ENCODE measurements around the gene LTBP1. TPM values are rescaled to one million over a fixed set of nuclear protein-coding genes. Genes with fewer than 3 reads are reported as not detected.

The LTBP1 gene
- total and polyA plus RNA-seq, 2 donors, result 97.7 to 175 TPM

DNA sequence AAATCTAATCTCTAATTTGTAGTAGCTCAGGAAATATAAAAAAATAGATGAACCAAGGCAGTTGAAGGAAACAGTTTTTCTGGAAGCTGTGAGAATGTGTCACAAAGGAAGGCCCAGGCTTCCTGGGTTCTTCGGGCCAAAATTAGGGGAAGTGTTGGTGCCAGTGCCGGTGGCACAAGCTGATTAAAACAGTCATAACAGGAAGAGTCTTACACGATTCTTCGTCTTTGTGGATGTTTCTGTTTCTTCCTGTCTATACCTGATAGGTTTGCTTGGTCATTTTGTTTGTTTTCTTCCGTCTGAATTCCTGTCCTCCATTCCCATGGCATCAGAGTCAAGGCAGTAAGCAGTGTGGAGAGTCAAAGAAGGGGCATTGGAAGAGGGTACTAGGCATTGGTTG is 294.3 kb downstream of the LTBP1 start:
- WGBS, result 72% methylated on average over 5 of the region's 5 CpGs
- no peaks in the 10 kb centered on the region for H3K36me3 ChIP-seq (ENCODE audit: insufficient read depth)
- DNase-seq (ENCODE audit: extremely low spot score), result no peak
- no peak overlapping the region for H3K27ac ChIP-seq (ENCODE audit: low read depth)
- no peak overlapping the region for H3K4me3 ChIP-seq (ENCODE audit: low read depth, low read length)
- no peaks in the 10 kb centered on the region for H3K4me1 ChIP-seq (ENCODE audit: insufficient read depth)

DNA sequence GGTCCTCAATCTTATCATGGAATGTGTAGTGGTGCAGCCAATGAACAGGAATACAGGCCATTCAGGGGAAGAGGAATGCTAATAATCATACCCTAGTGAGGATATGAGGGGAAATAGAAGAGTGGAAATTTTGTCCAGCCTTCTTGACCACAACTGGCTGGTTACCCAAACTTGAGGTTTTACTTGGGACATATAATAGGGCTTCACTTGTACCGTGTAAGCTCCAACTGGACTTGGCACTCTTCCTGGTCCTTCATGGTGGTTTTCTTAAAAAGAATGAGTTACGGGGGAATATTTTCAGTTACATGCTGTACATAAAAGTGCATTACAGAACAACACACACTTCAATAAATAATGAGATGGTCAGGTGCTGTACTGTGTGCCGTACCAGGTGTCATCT is 294.8 kb downstream of the LTBP1 start:
- Histone ChIP-seq H3K4me3 (ENCODE audit: low read depth, low read length) (no peak overlapping the region), H3K27ac (ENCODE audit: low read depth) (no peak overlapping the region), H3K36me3 (ENCODE audit: insufficient read depth) (no peaks in the 10 kb centered on the region), H3K4me1 (ENCODE audit: insufficient read depth) (no peaks in the 10 kb centered on the region)
- no peak for DNase-seq (ENCODE audit: extremely low spot score)
- WGBS, result 94% methylated on average over 3 of the region's 3 CpGs

DNA sequence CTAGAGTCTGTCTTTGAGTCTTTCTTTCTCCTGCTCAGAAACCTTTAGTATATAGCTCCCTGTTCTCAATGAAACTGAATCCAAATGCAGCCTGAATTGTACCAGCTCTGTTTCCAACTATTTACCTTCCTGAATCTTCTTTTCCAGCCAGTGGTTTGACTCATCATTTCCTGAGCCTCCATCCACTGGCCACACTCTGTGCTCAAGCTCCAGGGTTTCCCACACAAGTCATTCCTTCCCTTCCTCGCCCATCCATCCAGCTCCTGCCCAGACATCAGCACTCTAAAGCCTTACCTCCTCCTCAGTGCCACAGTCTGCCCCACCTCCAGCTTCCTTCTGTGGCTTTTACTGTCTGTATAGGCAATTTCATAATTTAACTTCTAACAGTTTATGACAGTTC is 296.1 kb downstream of the LTBP1 start:
- H3K4me1 ChIP-seq (ENCODE audit: insufficient read depth), result no peaks in the 10 kb centered on the region
- H3K4me3 ChIP-seq (ENCODE audit: low read depth, low read length), result no peak overlapping the region
- DNase-seq (ENCODE audit: extremely low spot score), result no peak
- 88% methylated on average over 1 of the region's 1 CpG for WGBS
- H3K36me3 ChIP-seq (ENCODE audit: insufficient read depth), result no peaks in the 10 kb centered on the region
- no peak overlapping the region for H3K27ac ChIP-seq (ENCODE audit: low read depth)

DNA sequence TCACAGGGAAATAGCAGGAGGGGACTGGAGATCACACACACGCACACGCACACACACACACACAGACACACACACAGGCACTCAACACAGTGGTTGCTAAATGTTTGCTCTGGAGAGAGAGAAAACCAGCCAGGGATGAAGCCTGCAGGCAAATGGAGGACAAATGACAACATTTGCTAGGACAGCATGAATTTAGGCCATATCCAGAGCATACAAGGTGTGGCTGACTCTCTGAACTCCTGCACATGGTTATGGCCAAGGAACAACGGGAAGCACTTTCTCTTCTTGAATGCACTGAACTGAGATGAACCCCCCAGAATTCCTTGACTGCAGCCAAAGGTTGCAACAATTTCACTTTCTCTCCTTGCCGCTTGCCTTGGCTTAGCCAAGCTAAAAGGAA is 299.7 kb downstream of the LTBP1 start:
- H3K36me3 ChIP-seq (ENCODE audit: insufficient read depth), result no peaks in the 10 kb centered on the region
- no peak overlapping the region for H3K4me3 ChIP-seq (ENCODE audit: low read depth, low read length)
- H3K27ac ChIP-seq (ENCODE audit: low read depth), result no peak overlapping the region
- whole genome bisulfite sequencing, result 96% methylated on average over 4 of the region's 4 CpGs
- DNase-seq (ENCODE audit: extremely low spot score), result no peak
- H3K4me1 ChIP-seq (ENCODE audit: insufficient read depth), result no peaks in the 10 kb centered on the region

DNA sequence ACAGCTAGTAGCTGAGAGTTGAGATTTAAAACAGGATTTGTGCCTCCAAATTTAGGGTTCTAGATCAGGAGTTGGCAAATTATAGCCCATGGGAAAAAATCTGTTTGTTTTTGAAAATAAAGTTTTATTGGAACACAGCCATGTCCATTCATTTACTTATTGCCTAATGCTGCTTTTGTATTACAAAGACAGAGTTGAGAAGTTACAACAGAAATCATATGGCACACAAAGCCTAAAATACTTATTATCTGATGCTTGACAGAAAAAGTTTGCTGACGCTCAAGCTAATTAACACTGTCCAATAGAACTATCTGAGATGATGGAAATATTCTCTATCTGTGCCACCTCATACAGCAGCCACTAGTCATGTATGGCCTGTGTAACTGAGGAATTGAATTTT is 300.6 kb downstream of the LTBP1 start:
- no peak for DNase-seq (ENCODE audit: extremely low spot score)
- no peak overlapping the region for H3K4me3 ChIP-seq (ENCODE audit: low read depth, low read length)
- no peak overlapping the region for H3K27ac ChIP-seq (ENCODE audit: low read depth)
- H3K4me1 ChIP-seq (ENCODE audit: insufficient read depth), result no peaks in the 10 kb centered on the region
- 97% methylated on average over 1 of the region's 1 CpG for WGBS
- no peaks in the 10 kb centered on the region for H3K36me3 ChIP-seq (ENCODE audit: insufficient read depth)

DNA sequence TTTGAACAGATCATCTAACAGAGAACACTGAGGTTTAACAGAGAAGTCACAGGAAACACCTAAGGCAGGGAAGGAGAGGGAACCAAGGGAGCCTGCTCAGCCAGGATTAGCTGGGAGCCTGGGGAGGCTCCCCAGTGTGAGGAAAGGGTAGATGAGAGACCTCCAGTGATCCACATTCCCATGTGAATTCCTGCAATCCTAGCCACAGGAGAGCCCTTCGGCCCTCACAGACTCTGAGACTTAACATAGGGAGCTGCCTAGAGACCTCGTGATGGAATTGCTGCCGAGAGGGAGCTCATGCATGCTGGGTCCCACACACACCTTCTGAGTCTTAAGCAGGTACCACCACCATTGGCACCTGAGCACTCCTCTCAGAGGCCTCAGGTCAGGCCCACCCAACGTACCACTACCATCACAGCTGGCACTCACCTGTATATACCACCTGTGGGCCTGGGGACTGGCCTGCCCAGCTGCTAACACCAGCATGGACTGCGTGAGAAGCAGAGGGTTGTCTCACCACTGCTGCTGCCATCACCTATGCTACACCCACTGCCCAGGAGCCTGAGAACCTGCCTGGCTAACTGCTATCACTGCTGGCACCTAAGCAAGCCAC is 303.8 kb downstream of the LTBP1 start:
- Histone ChIP-seq H3K27ac (ENCODE audit: low read depth) (no peak overlapping the region), H3K4me3 (ENCODE audit: low read depth, low read length) (no peak overlapping the region), H3K36me3 (ENCODE audit: insufficient read depth) (no peaks in the 10 kb centered on the region), H3K4me1 (ENCODE audit: insufficient read depth) (no peaks in the 10 kb centered on the region)
- WGBS, result 95% methylated on average over 5 of the region's 5 CpGs
- DNase-seq (ENCODE audit: extremely low spot score), result no peak

DNA sequence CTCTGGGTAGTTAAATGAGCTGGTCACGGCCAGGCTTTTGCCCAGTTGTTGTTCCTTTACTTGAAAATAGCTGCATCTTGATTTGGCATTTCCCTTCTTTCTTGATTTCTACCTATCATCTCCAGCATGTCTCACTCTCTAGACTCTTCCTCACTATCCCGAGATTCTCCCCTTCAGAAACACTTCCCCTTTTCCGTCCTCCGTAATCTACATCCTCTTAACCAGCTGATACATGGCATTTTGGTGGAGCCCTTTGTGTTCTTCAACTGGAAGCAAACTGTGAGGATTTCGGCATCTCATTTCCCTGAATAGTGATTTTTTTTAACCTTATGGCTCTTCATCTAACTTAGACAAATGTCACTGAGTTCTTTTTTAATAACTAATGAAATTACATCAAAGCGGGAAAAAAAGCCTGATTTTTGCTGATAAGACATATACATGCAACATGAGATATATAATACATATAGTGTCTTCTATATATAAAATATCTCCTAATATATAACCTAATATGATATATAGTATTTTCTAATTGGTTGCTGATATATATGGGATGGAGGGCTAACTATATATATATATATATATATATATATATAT is 309.5 kb downstream of the LTBP1 start:
- Histone ChIP-seq H3K4me1 (ENCODE audit: insufficient read depth) (no peaks in the 10 kb centered on the region), H3K27ac (ENCODE audit: low read depth) (no peak overlapping the region), H3K36me3 (ENCODE audit: insufficient read depth) (no peaks in the 10 kb centered on the region), H3K4me3 (ENCODE audit: low read depth, low read length) (no peak overlapping the region)
- no peak for DNase-seq (ENCODE audit: extremely low spot score)
- WGBS, result 89% methylated on average over 6 of the region's 6 CpGs

DNA sequence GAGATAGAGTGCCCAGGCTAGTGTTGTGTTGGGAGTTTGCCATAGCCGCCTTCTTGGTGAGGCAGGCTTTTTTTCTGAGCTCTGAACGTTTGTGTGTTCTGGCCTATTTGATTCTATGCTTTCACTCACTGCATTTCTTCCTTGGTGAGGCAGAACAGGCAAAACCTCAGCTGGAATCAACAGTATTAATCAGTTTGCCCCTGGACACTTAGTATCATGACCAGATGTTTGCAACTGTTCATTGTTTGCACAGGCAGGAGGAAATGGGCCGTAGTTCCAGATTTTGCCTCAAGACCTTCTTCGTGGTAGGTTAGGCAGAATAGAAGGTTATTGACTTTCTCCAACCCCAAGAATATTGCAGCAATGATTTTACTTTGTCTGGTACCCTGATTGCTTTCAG is 311.6 kb downstream of the LTBP1 start:
- no peak for DNase-seq (ENCODE audit: extremely low spot score)
- no peak overlapping the region for H3K27ac ChIP-seq (ENCODE audit: low read depth)
- no peaks in the 10 kb centered on the region for H3K4me1 ChIP-seq (ENCODE audit: insufficient read depth)
- no peak overlapping the region for H3K4me3 ChIP-seq (ENCODE audit: low read depth, low read length)
- H3K36me3 ChIP-seq (ENCODE audit: insufficient read depth), result no peaks in the 10 kb centered on the region
- 70% methylated on average over 4 of the region's 4 CpGs for WGBS

DNA sequence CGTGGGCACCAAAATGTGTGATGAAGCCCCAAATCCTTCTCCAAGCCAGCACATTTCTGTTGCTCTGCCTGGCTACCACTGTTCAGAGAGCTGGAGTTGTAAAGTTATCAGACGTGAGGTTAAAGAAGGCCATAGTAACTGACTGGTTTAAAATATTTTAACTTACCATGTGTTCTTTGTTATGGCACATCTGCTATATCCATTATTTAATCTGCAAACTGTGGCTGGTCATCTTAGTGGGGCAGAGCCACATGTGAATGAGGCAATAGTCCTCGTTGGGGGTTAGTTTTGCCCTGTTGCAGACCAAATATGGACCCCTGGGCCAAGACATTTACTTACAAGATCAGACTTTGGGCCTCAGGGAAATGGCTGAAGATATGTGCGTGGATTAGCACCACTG is 315.3 kb downstream of the LTBP1 start:
- no peak overlapping the region for H3K27ac ChIP-seq (ENCODE audit: low read depth)
- WGBS, result 93% methylated on average over 4 of the region's 4 CpGs
- DNase-seq (ENCODE audit: extremely low spot score), result no peak
- no peak overlapping the region for H3K4me3 ChIP-seq (ENCODE audit: low read depth, low read length)
- H3K4me1 ChIP-seq (ENCODE audit: insufficient read depth), result no peaks in the 10 kb centered on the region
- H3K36me3 ChIP-seq (ENCODE audit: insufficient read depth), result no peaks in the 10 kb centered on the region

DNA sequence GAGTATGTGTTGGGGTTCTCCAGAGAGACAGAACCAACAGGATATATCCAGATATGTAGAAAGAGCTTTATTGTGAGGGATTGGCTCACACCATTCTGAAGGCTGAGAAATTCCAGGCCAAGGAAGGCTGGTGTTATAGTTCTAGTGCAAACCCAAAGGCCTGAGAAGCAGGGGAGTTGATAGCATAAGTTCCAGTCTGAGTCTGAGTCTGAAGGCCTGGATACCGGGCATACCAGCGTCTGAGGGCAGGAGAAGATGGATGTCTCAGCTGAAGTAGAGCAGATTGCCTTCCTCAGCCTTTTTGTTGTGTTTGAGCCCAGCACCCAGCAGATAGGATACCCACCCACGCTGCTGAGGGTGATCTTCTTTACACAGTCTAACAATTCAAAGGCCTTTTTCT is 318.0 kb downstream of the LTBP1 start:
- no peaks in the 10 kb centered on the region for H3K4me1 ChIP-seq (ENCODE audit: insufficient read depth)
- no peaks in the 10 kb centered on the region for H3K36me3 ChIP-seq (ENCODE audit: insufficient read depth)
- WGBS, result 69% methylated on average over 3 of the region's 3 CpGs
- H3K27ac ChIP-seq (ENCODE audit: low read depth), result no peak overlapping the region
- DNase-seq (ENCODE audit: extremely low spot score), result no peak
- H3K4me3 ChIP-seq (ENCODE audit: low read depth, low read length), result no peak overlapping the region

DNA sequence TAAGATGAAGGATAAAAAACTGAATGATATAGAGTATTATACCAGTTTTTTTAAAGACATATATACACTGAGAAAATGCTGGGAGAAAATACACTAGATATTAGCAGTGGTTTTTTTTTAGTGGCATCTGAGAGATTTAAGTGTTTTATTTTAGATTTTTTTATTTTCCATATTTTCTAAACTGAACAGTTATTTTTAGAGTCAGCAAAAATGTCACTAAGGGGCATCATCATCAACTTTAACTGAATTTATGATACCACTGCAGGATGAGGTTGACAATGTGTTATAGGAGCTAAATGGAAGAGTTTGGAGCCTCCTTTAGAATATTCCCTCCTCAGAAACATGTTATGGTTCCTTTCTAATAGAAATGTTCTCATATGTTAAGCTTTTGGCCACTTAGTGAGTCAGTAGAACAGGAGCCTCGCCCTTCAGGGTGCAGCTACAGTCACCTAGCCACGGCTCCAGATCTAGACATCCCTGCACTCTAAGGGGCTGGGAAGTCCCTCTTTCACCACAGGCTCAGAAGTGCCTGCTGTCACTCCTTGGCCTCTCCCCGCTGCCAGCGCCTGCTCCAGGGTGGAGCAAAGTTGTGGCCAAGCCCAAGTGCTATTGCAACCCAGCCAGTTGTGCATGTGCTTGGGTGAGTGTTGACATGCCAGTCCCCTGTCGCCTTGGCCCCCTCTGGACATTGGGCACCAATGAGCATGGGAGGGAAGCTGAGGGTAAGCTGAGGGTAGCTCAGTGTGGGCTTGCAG is 319.0 kb downstream of the LTBP1 start:
- no peak for DNase-seq (ENCODE audit: extremely low spot score)
- H3K4me1 ChIP-seq (ENCODE audit: insufficient read depth), result no peaks in the 10 kb centered on the region
- H3K36me3 ChIP-seq (ENCODE audit: insufficient read depth), result no peaks in the 10 kb centered on the region
- no peak overlapping the region for H3K4me3 ChIP-seq (ENCODE audit: low read depth, low read length)
- no peak overlapping the region for H3K27ac ChIP-seq (ENCODE audit: low read depth)
- 97% methylated on average over 5 of the region's 5 CpGs for WGBS

DNA sequence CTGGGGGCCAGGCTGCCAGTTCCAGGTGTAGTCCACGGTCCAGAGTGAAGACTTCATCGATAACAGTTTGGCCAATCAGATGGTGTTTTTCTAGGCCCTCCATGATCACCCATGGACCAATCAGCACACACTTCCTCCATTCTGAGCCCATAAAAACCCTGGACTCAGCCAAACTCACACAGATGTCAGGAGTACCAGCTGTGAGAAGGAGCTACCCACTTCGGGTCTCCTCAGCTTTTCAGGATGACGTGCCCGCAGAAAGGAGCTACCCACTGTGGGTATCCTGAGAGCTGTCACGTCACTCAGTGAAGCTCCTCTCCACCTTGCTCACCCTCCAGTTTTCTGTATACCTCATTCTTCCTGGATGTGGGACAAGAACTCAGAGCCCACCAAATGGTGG is 319.7 kb downstream of the LTBP1 start:
- 98% methylated on average over 6 of the region's 6 CpGs for WGBS
- no peak overlapping the region for H3K4me3 ChIP-seq (ENCODE audit: low read depth, low read length)
- no peak overlapping the region for H3K27ac ChIP-seq (ENCODE audit: low read depth)
- no peaks in the 10 kb centered on the region for H3K4me1 ChIP-seq (ENCODE audit: insufficient read depth)
- H3K36me3 ChIP-seq (ENCODE audit: insufficient read depth), result no peaks in the 10 kb centered on the region
- no peak for DNase-seq (ENCODE audit: extremely low spot score)

DNA sequence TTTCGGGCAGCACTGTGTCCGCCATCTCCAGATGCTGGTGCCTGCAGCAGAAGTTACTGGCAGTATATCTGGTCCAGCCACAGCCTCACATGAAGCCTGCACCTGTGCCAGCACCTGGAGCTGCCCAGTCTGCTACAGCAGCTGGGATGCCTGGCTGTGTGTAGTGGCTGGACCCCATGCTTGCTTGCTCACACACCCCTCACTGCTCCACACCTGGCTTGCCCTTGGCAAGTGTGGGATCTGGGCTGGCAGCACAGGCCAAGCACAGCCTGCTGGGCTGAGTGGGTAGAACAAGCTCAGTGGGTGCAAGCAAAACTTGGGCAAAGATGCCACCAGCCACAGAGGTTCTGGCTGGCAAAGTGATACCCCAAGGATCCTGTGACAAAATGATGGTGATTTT is 320.3 kb downstream of the LTBP1 start:
- Histone ChIP-seq H3K4me3 (ENCODE audit: low read depth, low read length) (no peak overlapping the region), H3K36me3 (ENCODE audit: insufficient read depth) (no peaks in the 10 kb centered on the region), H3K4me1 (ENCODE audit: insufficient read depth) (no peaks in the 10 kb centered on the region), H3K27ac (ENCODE audit: low read depth) (no peak overlapping the region)
- WGBS, result 100% methylated on average over 2 of the region's 2 CpGs
- DNase-seq (ENCODE audit: extremely low spot score), result no peak

DNA sequence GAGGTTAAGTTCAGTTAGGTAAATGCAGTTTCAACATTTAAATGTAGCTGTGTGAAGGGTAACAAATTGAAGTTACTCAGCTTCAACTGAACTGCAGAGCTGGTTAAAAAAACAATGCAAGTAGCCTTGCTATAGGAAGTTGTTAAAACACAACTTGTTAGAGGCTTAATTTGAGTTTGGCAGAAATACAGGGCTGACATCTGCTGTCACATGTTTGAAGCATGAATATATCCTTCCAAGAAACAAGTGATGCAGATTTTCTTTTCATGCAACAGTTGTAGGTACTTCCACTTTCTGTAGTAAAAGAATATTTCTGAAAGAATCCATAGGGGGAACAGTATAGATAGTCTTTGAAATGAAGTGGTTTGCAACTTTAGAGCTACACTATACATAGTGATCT is 321.0 kb downstream of the LTBP1 start:
- no peak overlapping the region for H3K4me3 ChIP-seq (ENCODE audit: low read depth, low read length)
- H3K36me3 ChIP-seq (ENCODE audit: insufficient read depth), result no peaks in the 10 kb centered on the region
- H3K27ac ChIP-seq (ENCODE audit: low read depth), result no peak overlapping the region
- DNase-seq (ENCODE audit: extremely low spot score), result no peak
- H3K4me1 ChIP-seq (ENCODE audit: insufficient read depth), result no peaks in the 10 kb centered on the region
